HG03139 (cell line): ENCODE results near the gene EXOC6B.

Experiments used
- ATAC-seq: cut with Tn5 transposase; IDR thresholded peaks from one replicate; pipeline ENCODE4 v1.9.1; 2021; ENCODE audit not compliant: unreplicated experiment

The EXOC6B gene

GRCh38 chr2:72289736-72290135 lies 536.1 kb downstream of the EXOC6B start:
- ATAC-seq = no peak

- ATAC-seq = no peak
Observed at GRCh38 chr2:72289283-72289682, 536.5 kb downstream of the EXOC6B start.

- ATAC-seq = no peak
Observed at GRCh38 chr2:72278046-72278445, 547.8 kb downstream of the EXOC6B start.

- no peak for ATAC-seq
Observed at GRCh38 chr2:72276876-72277275, 549.0 kb downstream of the EXOC6B start.

- no peak for ATAC-seq
Observed at GRCh38 chr2:72276356-72276755, 549.5 kb downstream of the EXOC6B start.

GRCh38 chr2:72275084-72275483 lies 550.7 kb downstream of the EXOC6B start:
- no peak for ATAC-seq

GRCh38 chr2:72274380-72274797 lies 551.4 kb downstream of the EXOC6B start:
- no peak for ATAC-seq

GRCh38 chr2:72273384-72273783 lies 552.4 kb downstream of the EXOC6B start:
- no peak for ATAC-seq

DNA sequence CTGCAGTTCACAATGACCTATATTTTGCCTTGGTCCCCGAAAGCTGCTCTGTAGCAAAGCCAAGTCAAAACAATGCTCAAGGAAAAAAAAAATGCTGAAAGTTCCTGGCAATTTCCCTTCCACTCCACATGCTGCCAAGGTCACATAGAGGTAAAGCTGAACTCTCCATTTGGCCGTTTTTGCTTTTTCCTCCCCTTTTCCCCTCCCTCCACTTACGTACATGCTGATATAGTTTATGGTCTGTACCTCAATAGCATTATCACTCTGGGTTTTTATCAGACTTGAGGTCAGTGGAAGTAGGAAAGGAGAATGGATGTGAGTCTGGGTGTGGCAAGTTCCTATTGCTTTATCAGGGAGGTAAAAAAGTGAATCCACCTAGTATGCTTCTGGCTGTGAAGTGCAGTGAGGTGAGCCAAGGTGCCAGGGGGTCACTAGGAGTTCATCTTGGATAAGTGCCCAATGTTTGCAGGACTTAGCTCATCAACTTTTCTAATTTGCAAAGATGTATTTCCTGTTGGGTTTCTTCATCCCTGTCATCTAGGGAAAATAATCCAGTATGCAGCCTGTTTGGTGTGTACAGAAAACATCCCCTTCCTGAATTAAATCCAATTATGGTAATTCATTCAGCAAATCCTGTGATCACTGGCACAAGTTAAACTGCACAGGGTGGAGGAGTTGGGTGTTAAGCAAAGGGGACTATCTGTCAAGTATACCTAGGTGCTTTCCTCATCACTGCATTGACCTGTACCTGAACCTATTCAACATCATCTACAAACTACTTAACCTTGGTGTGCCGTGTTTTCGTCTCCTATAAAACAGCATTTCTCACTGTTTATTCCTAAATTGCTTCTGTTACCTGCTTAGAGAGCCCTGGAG lies 553.8 kb downstream of the EXOC6B start:
- no peak for ATAC-seq

- no peak for ATAC-seq
Observed at GRCh38 chr2:72271276-72271614, 554.6 kb downstream of the EXOC6B start.

GRCh38 chr2:72270556-72271275 lies 555.1 kb downstream of the EXOC6B start:
- no peak for ATAC-seq

- ATAC-seq = no peak
Observed at GRCh38 chr2:72263776-72264060, 562.1 kb downstream of the EXOC6B start.

DNA sequence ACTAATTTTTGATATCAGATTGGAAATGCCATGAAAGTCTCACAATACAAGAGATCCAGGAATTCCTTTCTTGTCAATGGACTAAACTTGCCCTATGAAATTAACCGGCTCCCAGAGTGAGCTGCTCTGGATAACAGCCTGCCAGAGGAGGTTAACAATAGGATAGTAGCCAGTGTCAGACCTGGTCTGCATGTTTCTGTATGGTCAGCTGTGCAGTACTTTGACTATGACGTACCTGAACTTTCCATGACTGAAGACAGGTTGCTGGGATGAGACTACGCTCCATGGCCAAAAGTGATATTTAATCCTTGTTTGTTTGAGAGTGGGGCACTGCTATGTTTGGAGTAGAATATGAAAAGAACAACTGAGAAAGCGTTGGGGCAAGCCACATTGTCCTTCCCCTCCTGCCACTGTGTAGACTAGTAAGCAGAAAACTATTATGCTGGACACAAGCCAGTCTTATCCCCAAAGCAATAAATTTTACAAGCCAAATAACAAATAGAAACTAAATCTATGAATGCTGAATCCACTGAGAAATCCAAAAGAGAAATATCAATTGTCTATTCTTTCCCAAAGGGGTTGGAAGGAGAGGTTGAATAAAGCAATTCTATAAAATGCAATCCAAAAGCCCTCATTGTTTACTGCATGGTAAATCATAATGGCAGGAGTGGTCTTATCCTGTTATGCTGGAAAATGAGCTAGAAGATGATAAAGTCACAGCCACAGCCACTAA lies 562.6 kb downstream of the EXOC6B start:
- ATAC-seq = no peak

DNA sequence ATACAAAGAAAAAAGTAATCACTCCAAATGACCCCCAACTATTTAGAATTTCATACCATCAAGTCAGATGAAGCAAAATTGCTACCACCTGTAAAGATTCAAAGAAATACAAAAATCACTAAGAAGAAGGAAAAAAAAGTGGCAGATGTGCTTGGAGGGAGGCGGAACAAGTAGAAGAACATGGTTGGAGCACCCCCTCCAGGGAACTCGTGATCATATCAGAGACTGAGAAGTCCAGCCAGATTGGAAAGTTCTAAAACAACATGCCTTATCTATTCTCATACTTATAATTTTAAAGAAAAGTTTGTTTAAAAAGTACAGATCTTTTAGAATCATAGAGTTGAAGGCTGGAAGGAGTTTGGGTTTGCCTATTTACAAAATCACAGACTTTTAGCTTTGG lies 564.8 kb downstream of the EXOC6B start:
- no peak for ATAC-seq

- no peak for ATAC-seq
Observed at GRCh38 chr2:72255540-72255939, 570.3 kb downstream of the EXOC6B start.

DNA sequence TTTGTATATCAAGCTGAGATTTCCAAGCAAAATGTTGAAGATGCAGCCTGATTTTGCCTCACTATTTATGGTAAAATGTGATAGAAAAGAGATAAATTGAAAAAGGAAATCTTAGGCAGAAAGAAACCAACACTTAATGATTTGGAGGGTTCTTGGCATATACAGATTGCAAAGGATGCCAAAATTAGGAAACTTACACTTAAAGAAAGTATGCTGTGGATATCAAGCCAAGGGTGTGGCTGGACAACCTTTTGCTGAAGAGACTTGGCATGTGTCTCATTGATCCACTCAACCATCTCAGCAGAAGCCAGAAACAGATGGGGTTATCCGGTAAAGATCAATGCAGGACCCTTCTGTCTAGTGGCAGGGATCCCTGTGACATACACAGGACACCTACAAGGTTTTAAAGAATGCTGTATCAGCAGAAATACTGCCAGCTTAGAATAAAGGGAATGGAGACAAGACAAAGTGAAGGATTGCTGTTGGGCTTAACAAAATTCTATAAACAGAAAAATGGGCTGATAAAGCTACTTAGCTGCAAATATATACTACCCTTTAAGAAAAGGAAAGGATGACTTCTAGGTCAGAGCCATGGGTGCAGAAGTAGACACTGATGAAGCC lies 570.9 kb downstream of the EXOC6B start:
- ATAC-seq = no peak

DNA sequence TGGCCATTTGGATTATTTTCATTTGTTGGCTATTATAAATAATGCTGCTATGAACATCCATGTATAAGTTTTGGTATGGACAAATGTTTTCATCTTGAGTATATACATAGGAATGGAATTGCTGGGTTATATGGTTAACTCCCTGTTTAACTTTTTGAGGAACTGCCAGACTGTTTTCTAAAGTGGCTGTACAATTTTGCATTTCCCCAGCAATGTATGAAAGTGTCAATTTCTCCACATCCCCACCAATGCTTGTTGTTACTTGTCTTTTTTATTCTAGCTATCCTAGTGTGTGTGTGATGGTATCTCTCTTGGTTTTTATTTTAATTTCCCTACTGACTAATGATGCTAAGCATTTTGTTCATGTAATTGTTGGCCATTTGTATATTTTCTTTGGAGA lies 587.5 kb downstream of the EXOC6B start:
- no peak for ATAC-seq

DNA sequence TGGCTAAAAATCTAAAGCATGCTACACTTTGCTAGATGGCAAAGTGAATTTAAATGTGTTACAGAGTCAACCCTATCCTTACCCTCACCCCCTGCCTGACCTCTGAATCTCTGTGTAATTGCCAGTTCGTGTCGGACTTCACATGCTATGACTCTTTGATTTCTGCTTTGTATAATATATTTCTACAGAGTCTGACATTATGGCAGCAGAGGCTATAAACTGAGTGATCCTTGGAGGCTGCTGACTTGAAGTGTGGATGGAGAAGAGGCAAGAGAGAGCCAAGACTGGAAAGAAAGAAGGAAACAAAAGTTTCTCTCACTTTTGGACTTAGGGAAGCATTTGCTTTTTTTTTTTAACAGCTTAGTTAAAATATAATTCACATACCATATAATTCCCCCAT lies 588.3 kb downstream of the EXOC6B start:
- no peak for ATAC-seq

DNA sequence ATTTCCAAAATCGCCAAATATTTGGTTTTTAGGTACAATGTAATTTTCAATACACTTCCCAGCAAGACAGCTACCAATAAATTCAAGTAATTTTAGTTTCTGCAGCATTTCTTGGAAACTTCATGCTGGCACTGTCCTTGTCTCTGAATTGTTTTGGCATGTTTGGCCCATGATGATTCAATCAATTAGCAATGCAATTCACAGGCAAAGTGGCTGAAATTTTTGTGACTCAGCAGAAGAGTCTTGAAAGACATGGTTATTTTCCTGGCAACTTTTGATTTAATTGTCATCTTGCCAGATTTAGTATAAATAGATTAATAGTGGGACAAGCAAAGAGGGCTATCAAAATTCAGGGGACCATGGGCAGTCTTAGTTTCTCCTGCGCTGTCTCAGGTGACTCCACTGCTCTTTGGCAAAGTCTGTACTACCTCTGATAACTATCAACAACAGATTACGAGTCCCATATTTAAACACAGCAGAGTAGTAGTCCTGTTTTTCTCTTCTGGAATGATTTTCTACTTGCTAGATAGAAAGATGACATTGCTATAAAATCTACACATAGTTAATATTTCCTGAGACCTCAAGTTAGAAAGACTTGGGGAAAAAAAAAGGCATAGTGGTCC lies 589.3 kb downstream of the EXOC6B start:
- no peak for ATAC-seq

- no peak for ATAC-seq
Observed at GRCh38 chr2:72235497-72236415, 590.1 kb downstream of the EXOC6B start.
